IPS-20b (cell line): Measurements from ENCODE around the gene NUPR1.
"Not testable (repeated sequence)": the region's sequence is repeated elsewhere in the genome, so short reads cannot be mapped to it uniquely, and the experiment has no call there.

Experiments
- H3K27ac ChIP-seq: one replicate; pipeline ENCODE4 v1.5.1; 2013; ENCODE audit warnings: low read length
- H3K27me3 ChIP-seq: 2 replicates; pipeline ENCODE4 v1.6.1; 2013; ENCODE audit warnings: mild to moderate bottlenecking, low read length, inconsistent platforms; ENCODE audit not compliant: insufficient read depth
- H3K36me3 ChIP-seq: 2 replicates; pipeline ENCODE4 v1.6.1; 2013; ENCODE audit warnings: low read depth, mild to moderate bottlenecking, inconsistent platforms, low read length, moderate library complexity; ENCODE audit not compliant: insufficient read depth
- H3K4me1 ChIP-seq: 2 replicates; pipeline ENCODE4 v1.6.1; 2013; ENCODE audit warnings: mild to moderate bottlenecking, control low read depth, inconsistent platforms, low read length, moderate library complexity; ENCODE audit not compliant: insufficient read depth
- H3K4me3 ChIP-seq: 2 replicates; pipeline ENCODE4 v1.5.1; 2013; ENCODE audit warnings: mild to moderate bottlenecking, low read length, inconsistent platforms
- H3K9ac ChIP-seq: 2 replicates; pipeline ENCODE4 v1.6.1; 2013; ENCODE audit warnings: low read depth, mild to moderate bottlenecking, inconsistent platforms, low read length, moderate library complexity
- H3K9me3 ChIP-seq: 2 replicates; pipeline ENCODE4 v1.6.1; 2013; ENCODE audit warnings: mild to moderate bottlenecking, low read depth, low read length, inconsistent platforms; ENCODE audit not compliant: insufficient read depth

NUPR1 gene

DNA sequence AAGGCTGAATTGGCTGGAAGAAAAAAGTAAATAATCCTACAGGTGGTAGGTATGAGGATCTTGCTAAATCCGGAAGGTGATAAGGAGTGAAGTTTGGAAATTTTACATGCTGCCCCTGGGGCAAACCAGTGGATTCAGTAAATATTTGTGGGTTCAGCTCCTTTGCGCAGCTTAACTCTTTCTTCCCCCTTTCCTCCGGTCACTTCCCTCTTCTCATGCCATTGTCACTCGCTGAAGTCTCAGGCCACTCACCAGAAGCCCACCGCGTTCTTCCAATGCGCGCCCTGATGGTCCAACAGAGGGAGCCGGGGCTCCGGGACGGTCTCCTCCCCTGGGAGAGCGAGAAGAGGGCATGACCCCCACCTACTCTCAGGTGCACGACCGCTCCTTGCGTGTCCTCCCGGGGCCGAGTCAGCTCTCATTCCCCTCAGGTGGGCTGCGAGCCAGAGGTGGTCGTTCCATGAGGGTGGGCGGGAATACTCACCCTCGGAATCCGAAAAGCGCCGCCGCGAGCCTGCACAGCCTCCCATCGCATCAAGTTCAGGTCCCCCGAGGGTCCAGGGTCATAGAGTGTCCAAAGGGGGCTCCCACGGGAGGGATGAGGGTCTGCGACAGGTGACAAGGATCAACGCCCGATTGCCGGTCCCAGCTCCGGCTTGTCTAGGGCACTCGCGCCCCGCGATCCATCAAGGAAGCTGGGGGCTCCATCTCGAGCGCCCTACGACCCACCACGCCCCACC, 47.4 kb downstream of the NUPR1 start:
- Histone ChIP-seq H3K9me3 (no peaks in the 10 kb centered on the region), H3K9ac (peak overlapping the region; percentile 99; the same call in 1 of the 2 replicates), H3K4me1 (no peaks in the 10 kb centered on the region), H3K36me3 (peaks cover 10% of the 10 kb centered on the region), H3K4me3 (peak overlapping the region; percentile 93), H3K27me3 (no peaks in the 10 kb centered on the region), H3K27ac (no peak overlapping the region)

DNA sequence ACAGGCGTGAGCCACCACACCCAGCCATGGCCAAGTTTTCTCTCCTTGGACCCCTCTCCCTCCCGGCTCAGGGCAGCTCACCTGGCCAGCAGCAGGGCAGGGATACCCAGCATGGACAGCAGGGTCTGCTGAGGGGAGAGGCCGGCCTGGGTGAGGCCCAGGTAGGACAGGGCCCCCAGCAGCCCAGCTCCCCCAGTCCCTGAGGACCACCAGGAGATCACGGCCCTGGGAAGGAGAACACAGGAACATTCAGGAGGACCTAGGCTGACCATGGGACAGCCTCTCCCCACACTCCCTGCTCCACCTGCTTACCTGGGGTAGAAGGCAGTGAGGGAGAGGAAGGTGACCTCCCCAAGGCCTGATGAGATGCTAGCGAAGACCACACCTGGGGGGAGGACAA, 52.5 kb downstream of the NUPR1 start:
- Histone ChIP-seq H3K9ac (no peak overlapping the region), H3K27ac (no peak overlapping the region), H3K4me1 (no peaks in the 10 kb centered on the region), H3K36me3 (peaks cover 18% of the 10 kb centered on the region), H3K9me3 (no peaks in the 10 kb centered on the region), H3K27me3 (no peaks in the 10 kb centered on the region), H3K4me3 (no peak overlapping the region)

DNA sequence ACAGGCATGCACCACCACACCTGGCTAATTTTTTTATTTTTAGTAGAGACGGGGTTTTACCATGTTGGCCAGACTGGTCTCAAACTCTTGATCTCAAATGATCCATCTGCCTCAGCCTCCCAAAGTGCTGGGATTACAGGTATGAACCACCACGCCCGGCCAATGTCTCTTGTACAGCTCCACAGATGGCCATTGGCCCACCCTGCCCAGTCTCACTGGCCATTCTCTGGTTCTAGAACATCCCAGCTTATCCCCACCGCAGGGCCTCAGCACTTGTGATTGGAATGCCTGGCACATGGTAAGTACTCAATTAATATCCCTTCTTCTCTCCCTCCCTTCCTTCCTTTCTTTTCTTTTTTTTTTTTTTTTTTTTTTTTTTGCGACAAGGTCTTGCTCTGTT, 55.4 kb downstream of the NUPR1 start:
- not testable (repeated sequence) for H3K27ac ChIP-seq, H3K27me3 ChIP-seq, H3K9me3 ChIP-seq, H3K4me3 ChIP-seq, H3K4me1 ChIP-seq, H3K9ac ChIP-seq
- H3K36me3 ChIP-seq: peaks cover 19% of the 10 kb centered on the region
